B cell (primary cell): Measurements from ENCODE around the gene GNAI3. TPM values are rescaled to one million over a fixed set of nuclear protein-coding genes. Genes with fewer than 3 reads are reported as not detected.
A peak's percentile ranks its signal among the peaks of the same experiment; 100 is the strongest.

Experiments
- ATAC-seq: fragments of 200-7000 bp; cut with Tn5 transposase; one replicate; pipeline ENCODE4 v1.10.0; 2021; ENCODE audit warnings: low read depth, mild to moderate bottlenecking, moderate number of reproducible peaks, moderate library complexity
- CTCF ChIA-PET: fragments of 350-600 bp; sonication (Branson Sonifier 250); formaldehyde crosslinking; loops from one replicate; lab custom pipeline; 2021; ENCODE audit warnings: antibody characterized with exemption, inconsistent platforms; lab: Charles Lee
- POLR2A ChIA-PET: fragments of 350-600 bp; sonication (Branson Sonifier 250); formaldehyde crosslinking; loops from one replicate; lab custom pipeline; 2021; ENCODE audit warnings: antibody characterized with exemption; lab: Charles Lee
- DNase-seq: peaks from one replicate; pipeline ENCODE4 v3.0.0; 2013
- H2AFZ ChIP-seq: 2 replicates; pipeline ENCODE4 v1.6.1; 2012; ENCODE audit warnings: mild to moderate bottlenecking, low read depth, low read length; ENCODE audit not compliant: insufficient read depth, poor library complexity, severe bottlenecking
- H3K27ac ChIP-seq, 2 donors: 1 replicate in 1 of 2; 2 replicates in 1 of 2; pipeline ENCODE4 v1.5.1; 2012 to 2013; ENCODE audit warnings: low read length in 2 of 2, mild to moderate bottlenecking in 2 of 2, moderate library complexity in 1 of 2
- H3K27me3 ChIP-seq, 4 experiments: fragments of 200-600 bp in 1 of 4; sonication (generic) in 1 of 4; replicated peaks in 1 of 4; 1 replicate in 2 of 4; 2 replicates in 2 of 4; pipeline versions ENCODE4 v1.6.1 to v1.7.0; 2013 to 2016; ENCODE audit warnings: low read length in 3 of 4, mild to moderate bottlenecking in 2 of 4, mixed read lengths in 1 of 4, moderate library complexity in 1 of 4; ENCODE audit not compliant: insufficient read depth in 4 of 4, control insufficient read depth in 3 of 4; ENCODE audit errors: control extremely low read depth in 1 of 4
- H3K36me3 ChIP-seq, 2 experiments: replicated peaks in 1 of 2; 1 replicate in 1 of 2; 2 replicates in 1 of 2; pipeline versions ENCODE4 v1.6.1 to v1.7.1; 2013; ENCODE audit warnings: low read length in 1 of 2; ENCODE audit not compliant: insufficient read depth in 2 of 2, control insufficient read depth in 1 of 2; ENCODE audit errors: control extremely low read depth in 1 of 2, extremely low read depth in 1 of 2
- H3K4me1 ChIP-seq, 2 donors: fragments of 200-600 bp in 1 of 2; sonication (generic) in 1 of 2; 1 replicate in 1 of 2; 2 replicates in 1 of 2; pipeline versions ENCODE4 v1.5.1 to v1.6.1; 2013 to 2017; ENCODE audit warnings: low read length in 2 of 2; ENCODE audit not compliant: control insufficient read depth in 2 of 2, insufficient read depth in 2 of 2
- H3K4me2 ChIP-seq: replicated peaks from 2 replicates; pipeline ENCODE3; 2012; ENCODE audit warnings: mild to moderate bottlenecking, low read depth, low read length; ENCODE audit not compliant: poor library complexity, severe bottlenecking
- H3K4me3 ChIP-seq, 5 experiments: fragments of 200-600 bp in 1 of 5; sonication (generic) in 1 of 5; 1 replicate in 3 of 5; 2 replicates in 2 of 5; pipeline versions ENCODE4 v1.5.1 to v1.7.0; 2011 to 2016; ENCODE audit warnings: low read length in 4 of 5, mild to moderate bottlenecking in 4 of 5, low read depth in 2 of 5, control low read depth in 1 of 5, moderate library complexity in 1 of 5; ENCODE audit not compliant: insufficient read depth in 1 of 5; ENCODE audit errors: control extremely low read depth in 1 of 5, extremely low read depth in 1 of 5
- H3K79me2 ChIP-seq: fragments of 200-600 bp; sonication (generic); one replicate; pipeline ENCODE4 v1.6.0; 2016; ENCODE audit warnings: low read length; ENCODE audit not compliant: control insufficient read depth, insufficient read depth
- H3K9ac ChIP-seq: fragments of 200-600 bp; sonication (generic); 2 replicates; pipeline ENCODE4 v1.6.1; 2017; ENCODE audit warnings: mild to moderate bottlenecking, low read length, moderate library complexity
- H3K9me3 ChIP-seq, 3 donors: one replicate each; pipeline versions ENCODE4 v1.6.1 to v1.7.1; 2013; ENCODE audit warnings: low read length in 2 of 3; ENCODE audit not compliant: control insufficient read depth in 2 of 3, insufficient read depth in 1 of 3; ENCODE audit errors: control extremely low read depth in 1 of 3
- H4K20me1 ChIP-seq: 2 replicates; pipeline ENCODE4 v1.6.0; 2012; ENCODE audit warnings: mild to moderate bottlenecking, low read length; ENCODE audit not compliant: insufficient read depth, control insufficient read depth, poor library complexity, severe bottlenecking
- H3K27ac Mint-ChIP-seq: one replicate; pipeline ENCODE4 v1.8.0; 2021; ENCODE audit warnings: mixed read lengths
- H3K27me3 Mint-ChIP-seq: one replicate; pipeline ENCODE4 v1.8.0; 2021; ENCODE audit warnings: mixed read lengths
- H3K4me1 Mint-ChIP-seq: one replicate; pipeline ENCODE4 v1.8.0; 2021; ENCODE audit warnings: mixed read lengths
- H3K4me3 Mint-ChIP-seq: one replicate; pipeline ENCODE4 v1.8.0; 2021; ENCODE audit warnings: mixed read lengths
- H3K9me3 Mint-ChIP-seq: one replicate; pipeline ENCODE4 v1.8.0; 2022; ENCODE audit warnings: mixed read lengths; ENCODE audit not compliant: insufficient read depth
- CTCF ChIP-seq: fragments of 200-600 bp; IDR thresholded peaks from one replicate; pipeline ENCODE4 v1.8.0; 2022; ENCODE audit warnings: antibody characterized with exemption, mild to moderate bottlenecking
- EZH2 ChIP-seq: IDR thresholded peaks from 2 replicates; pipeline ENCODE4 v1.6.1; 2012; ENCODE audit warnings: borderline replicate concordance, low read depth, mild to moderate bottlenecking, moderate library complexity, low read length; ENCODE audit not compliant: insufficient read depth, poor library complexity, severe bottlenecking
- WGBS: methylation state at CpG from one replicate; pipeline ENCODE4 v1.1.5; 2013; ENCODE audit warnings: missing lambda C conversion rate; ENCODE audit not compliant: insufficient coverage; 5-methylcytosine and 5-hydroxymethylcytosine counted together
- intact Hi-C: fragments of 100-400 bp; cut with micrococcal nuclease; formaldehyde crosslinking; loops from one replicate; pipeline ENCODE4 v1.10.0; 2022
- polyA plus RNA-seq: library from polyadenylated mRNA; depleted of rRNA; stranded (reverse); fragments of >200 nt; gene quantifications from 2 replicates; pipeline ENCODE4 v1.2.3, GENCODE V29; 2012
- total RNA-seq, 2 donors: library from RNA; stranded (reverse); fragments of 120-200 nt in 1 of 2; gene quantifications; 1 replicate in 1 of 2; 2 replicates in 1 of 2; pipeline versions ENCODE4 v1.2.3 to v1.2.4, GENCODE V29; 2013 to 2022

Gene GNAI3
- total and polyA plus RNA-seq, 2 donors (not counting 1 experiment from before 2014, with no cell fraction given): 1.6 to 8.5 TPM

DNA sequence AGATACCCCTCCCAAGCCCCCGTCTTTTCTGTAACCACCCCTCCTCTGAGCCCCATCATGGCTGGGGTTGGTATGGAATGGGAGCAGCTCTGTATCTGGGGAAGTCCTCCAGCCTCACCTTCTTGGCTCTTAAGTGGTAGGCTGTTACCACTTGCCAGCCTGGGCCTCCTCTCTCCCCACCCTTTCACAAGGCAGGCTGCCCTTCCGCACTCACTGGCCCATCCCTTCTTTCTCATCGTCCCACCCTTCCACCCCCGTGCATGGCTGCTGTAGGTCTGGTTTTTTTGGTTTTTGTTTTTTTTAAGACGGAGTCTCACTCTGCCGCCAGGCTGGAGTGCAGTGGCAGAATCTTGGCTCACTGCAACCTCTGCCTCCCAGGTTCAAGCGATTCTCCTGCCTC is 49.3 kb upstream of the GNAI3 start:
- Mint-ChIP-seq H3K27me3 (no peaks in the 10 kb centered on the region), H3K9me3 (no peaks in the 10 kb centered on the region), H3K4me3 (no peak overlapping the region), H3K4me1 (peaks cover 59% of the 10 kb centered on the region), H3K27ac (no peak overlapping the region)
- Histone ChIP-seq H4K20me1 (peaks cover 63% of the 10 kb centered on the region), H3K79me2 (peaks cover 46% of the 10 kb centered on the region), H3K4me1 (peaks cover 24 to 32% of the 10 kb centered on the region in 2 donors), H3K27ac (no peak overlapping the region), H3K9me3 (no peaks in the 10 kb centered on the region), H3K4me2 (no peak overlapping the region), H2AFZ (no peak overlapping the region), H3K36me3 (peaks cover 0 to 49% of the 10 kb centered on the region in 2 experiments), H3K4me3 (no peak overlapping the region), H3K27me3 (no peaks in the 10 kb centered on the region), H3K9ac (no peak overlapping the region)
- no CpG with 5 or more reads among the region's 7 CpGs for WGBS
- no peak for TF ChIP-seq EZH2
- no peak for TF ChIP-seq CTCF
- ATAC-seq (no peak), DNase-seq (no peak)
- ChIA-PET POLR2A (no interaction called here), CTCF (interaction anchor here (1.3 to 37.9 kb wide), 4 partner anchors 8 to 220 kb away, joined by 3 to 926 read pairs (median 12); partner anchors contain the start of genes ATXN7L2 and GPR61)
- intact Hi-C loops: no loop called here

DNA sequence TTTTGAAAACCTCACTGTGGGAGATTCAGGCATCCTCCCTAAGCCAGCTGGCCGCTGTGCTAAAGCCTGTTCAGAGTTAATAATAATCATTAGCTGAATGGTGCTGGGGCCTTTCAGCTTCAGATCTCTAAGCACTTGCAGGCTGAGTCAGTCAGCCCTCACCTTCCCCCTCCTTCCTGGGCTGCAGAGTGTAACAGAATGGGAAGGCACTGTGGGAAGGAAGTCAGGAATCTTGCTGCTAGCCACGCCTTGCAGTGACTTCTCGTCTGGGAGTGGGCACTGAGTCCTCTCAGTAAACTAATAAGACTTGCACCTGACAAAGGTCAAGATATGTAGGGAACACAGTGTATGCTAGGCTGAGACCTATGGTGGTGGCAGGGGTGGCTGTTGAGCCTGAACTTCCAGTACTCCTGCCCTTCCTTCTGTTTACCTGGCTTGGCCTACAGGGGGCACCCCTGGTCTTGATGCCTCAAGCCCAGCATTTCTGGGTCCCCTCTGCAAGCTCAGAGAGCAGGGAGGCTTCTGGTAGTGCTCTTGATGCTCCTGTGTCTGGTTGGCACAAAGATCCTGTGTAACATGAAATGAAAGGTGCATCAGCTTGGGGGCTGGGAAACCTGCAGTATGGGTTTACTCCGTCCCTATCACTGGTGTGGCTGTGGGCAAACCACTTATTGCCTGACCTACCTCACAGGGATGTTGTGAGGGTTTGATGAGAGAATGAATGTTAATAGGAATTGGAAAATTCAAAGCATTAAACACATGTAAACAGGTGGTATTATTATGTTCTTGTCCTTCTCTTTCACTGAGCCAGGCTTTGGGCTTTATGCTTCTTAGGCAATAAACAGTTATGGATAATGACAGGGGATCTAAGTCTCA is 48.5 kb upstream of the GNAI3 start:
- no peak overlapping the region for H3K4me2 ChIP-seq
- H3K27ac Mint-ChIP-seq: peak overlapping the region; percentile 32
- TF ChIP-seq CTCF: peak; percentile 54
- no peak for TF ChIP-seq EZH2
- H3K27ac ChIP-seq: no peak overlapping the region
- no peak overlapping the region for H3K4me3 ChIP-seq
- peaks cover 57% of the 10 kb centered on the region for H4K20me1 ChIP-seq
- peaks cover 54% of the 10 kb centered on the region for H3K4me1 Mint-ChIP-seq
- 78% methylated on average over 3 of the region's 4 CpGs for WGBS
- ATAC-seq (peak; percentile 64), DNase-seq (peak; percentile 50)
- no peaks in the 10 kb centered on the region for H3K9me3 ChIP-seq
- H3K9me3 Mint-ChIP-seq: no peaks in the 10 kb centered on the region
- no peak overlapping the region for H3K4me3 Mint-ChIP-seq
- intact Hi-C loops: no loop called here
- peaks cover 38% of the 10 kb centered on the region for H3K79me2 ChIP-seq
- no peak overlapping the region for H2AFZ ChIP-seq
- ChIA-PET CTCF (interaction anchor here (1.3 to 37.9 kb wide), 3 partner anchors 9 to 221 kb away, joined by 3 to 926 read pairs (median 20); partner anchors contain the start of gene GPR61), POLR2A (no interaction called here)
- H3K36me3 ChIP-seq: peaks cover 0 to 49% of the 10 kb centered on the region in 2 experiments
- no peaks in the 10 kb centered on the region for H3K27me3 ChIP-seq
- no peaks in the 10 kb centered on the region for H3K27me3 Mint-ChIP-seq
- no peak overlapping the region for H3K9ac ChIP-seq
- H3K4me1 ChIP-seq: peaks cover 21 to 26% of the 10 kb centered on the region in 2 donors
